RWPE2 (cell line): ENCODE results near the gene CCDC170.

Experiments
- ATAC-seq: fragments of 200-7000 bp; cut with Tn5 transposase; 3 replicates; pipeline ENCODE4 v1.9.1; 2021; ENCODE audit warnings: low read depth
- DNase-seq: peaks from one replicate; pipeline ENCODE4 v3.0.0-alpha.2; 2020; ENCODE audit warnings: low spot score
- H3K27ac ChIP-seq: fragments of 450-650 bp; 2 replicates; pipeline ENCODE4 v1.5.1; 2017; ENCODE audit warnings: mild to moderate bottlenecking; ENCODE audit not compliant: poor library complexity, severe bottlenecking
- H3K27me3 ChIP-seq: fragments of 250-450 bp; sonication (Bioruptor Pico); 2 replicates; pipeline ENCODE4 v1.5.1; 2021; ENCODE audit warnings: mild to moderate bottlenecking, moderate library complexity; ENCODE audit not compliant: insufficient read depth, poor library complexity, severe bottlenecking
- H3K36me3 ChIP-seq: fragments of 250-450 bp; sonication (Bioruptor Pico); 2 replicates; pipeline ENCODE4 v1.5.1; 2020; ENCODE audit warnings: low read depth, mild to moderate bottlenecking, moderate library complexity
- H3K4me1 ChIP-seq: fragments of 250-450 bp; sonication (Bioruptor Pico); 2 replicates; pipeline ENCODE4 v1.5.1; 2021; ENCODE audit warnings: mild to moderate bottlenecking, moderate library complexity; ENCODE audit not compliant: insufficient read depth, poor library complexity, severe bottlenecking
- H3K4me3 ChIP-seq: fragments of 250-450 bp; sonication (Bioruptor Pico); 2 replicates; pipeline ENCODE4 v1.5.1; 2021; ENCODE audit warnings: mild to moderate bottlenecking, moderate library complexity; ENCODE audit not compliant: severe bottlenecking
- H3K9me3 ChIP-seq: fragments of 250-450 bp; sonication (Bioruptor Pico); 2 replicates; pipeline ENCODE4 v1.5.1; 2021; ENCODE audit warnings: mild to moderate bottlenecking, moderate library complexity; ENCODE audit not compliant: severe bottlenecking
- TF ChIP-seq, protein P1 (sequence below): fragments of 450-650 bp; IDR thresholded peaks from one replicate; pipeline ENCODE4 v1.5.1; 2017; ENCODE audit warnings: mild to moderate bottlenecking, moderate library complexity; ENCODE audit not compliant: poor library complexity, severe bottlenecking

The CCDC170 gene

DNA sequence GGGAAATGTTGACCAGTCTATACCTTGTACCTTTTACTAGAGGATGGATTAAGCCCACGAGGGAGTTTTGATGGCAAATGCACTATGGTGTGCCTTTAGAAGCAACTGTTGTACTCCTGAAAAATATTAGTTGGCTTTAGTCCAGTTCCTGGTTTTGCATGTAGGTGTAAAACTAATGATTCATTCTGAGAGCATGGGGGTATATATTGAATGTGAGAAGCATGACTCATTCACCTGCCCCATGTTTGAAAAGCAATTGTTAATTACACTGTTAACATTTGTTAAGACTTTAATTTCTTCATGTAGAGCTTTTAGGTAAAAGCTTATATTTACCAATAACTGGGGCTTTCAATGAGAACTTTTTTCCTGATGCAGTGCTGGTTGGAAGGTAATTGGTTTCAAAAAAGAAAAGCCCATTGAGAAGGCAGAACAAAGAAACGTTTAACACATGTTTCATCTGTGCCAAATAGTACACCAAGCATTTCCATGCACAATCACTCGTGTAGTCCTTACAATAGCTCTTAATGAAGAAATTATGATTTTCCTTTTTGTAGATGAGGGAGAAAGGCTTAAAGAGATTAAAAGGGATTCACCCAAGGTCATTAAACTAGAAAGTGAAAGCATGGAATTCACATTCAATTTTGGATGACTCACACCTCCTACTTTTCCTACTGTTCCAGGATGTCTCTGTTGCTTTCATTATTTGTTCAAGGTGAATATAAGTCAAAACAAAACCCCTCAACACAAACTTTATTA lies 134.1 kb downstream of the CCDC170 start:
- Histone ChIP-seq H3K36me3 (no peaks in the 10 kb centered on the region), H3K27me3 (no peaks in the 10 kb centered on the region), H3K27ac (peak overlapping the region; percentile 50), H3K4me1 (peaks cover 23% of the 10 kb centered on the region), H3K4me3 (no peak overlapping the region), H3K9me3 (no peaks in the 10 kb centered on the region)
- peak; percentile 82 for ATAC-seq
- TF ChIP-seq, protein P1, sequence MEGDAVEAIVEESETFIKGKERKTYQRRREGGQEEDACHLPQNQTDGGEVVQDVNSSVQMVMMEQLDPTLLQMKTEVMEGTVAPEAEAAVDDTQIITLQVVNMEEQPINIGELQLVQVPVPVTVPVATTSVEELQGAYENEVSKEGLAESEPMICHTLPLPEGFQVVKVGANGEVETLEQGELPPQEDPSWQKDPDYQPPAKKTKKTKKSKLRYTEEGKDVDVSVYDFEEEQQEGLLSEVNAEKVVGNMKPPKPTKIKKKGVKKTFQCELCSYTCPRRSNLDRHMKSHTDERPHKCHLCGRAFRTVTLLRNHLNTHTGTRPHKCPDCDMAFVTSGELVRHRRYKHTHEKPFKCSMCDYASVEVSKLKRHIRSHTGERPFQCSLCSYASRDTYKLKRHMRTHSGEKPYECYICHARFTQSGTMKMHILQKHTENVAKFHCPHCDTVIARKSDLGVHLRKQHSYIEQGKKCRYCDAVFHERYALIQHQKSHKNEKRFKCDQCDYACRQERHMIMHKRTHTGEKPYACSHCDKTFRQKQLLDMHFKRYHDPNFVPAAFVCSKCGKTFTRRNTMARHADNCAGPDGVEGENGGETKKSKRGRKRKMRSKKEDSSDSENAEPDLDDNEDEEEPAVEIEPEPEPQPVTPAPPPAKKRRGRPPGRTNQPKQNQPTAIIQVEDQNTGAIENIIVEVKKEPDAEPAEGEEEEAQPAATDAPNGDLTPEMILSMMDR: no peak
- no peak for DNase-seq

DNA sequence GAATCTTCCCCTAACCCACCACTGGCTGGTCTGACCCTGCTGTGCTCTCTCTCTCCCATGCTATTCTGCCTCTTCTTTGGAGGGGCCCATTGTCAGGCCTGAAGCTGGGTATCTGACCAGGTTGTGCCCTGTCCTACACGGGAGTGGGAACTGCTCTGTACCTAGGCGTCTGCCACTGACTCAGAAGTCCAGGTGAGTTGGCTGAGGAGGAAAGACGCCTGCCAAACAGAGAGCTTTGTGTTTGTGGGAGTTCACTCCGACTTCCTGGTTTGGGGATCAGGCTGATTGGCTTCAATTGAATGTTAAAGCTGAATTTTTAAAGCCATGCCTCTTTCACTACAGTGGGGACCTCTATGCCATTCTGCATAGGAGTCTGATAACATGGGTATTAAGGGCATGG lies 136.0 kb downstream of the CCDC170 start:
- Histone ChIP-seq H3K9me3 (no peaks in the 10 kb centered on the region), H3K27ac (no peak overlapping the region), H3K4me1 (peaks cover 23% of the 10 kb centered on the region), H3K36me3 (no peaks in the 10 kb centered on the region), H3K4me3 (no peak overlapping the region), H3K27me3 (no peaks in the 10 kb centered on the region)
- ATAC-seq (peak; percentile 26; the same call in 1 of the 3 replicates), DNase-seq (no peak)
- TF ChIP-seq, protein P1: no peak

DNA sequence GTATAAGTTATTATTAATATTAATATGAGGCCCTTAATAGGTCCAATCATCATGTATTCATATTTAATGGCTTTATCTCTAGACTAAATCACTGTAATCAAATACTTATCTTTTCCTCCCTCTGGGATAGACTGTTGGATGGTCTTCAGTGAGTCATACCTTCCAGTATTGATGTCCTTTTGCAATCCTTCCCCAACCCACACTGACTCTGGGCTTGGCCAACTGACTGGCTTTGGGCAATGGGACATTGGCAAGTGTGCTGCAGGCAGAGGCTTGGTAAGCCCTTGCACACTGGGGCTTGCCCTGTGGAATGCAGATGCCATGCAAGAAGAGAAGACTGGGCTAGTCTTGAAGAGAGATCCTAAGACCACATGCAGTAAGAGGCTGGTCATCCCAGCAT lies 136.6 kb downstream of the CCDC170 start:
- H3K9me3 ChIP-seq: no peaks in the 10 kb centered on the region
- H3K27ac ChIP-seq: no peak overlapping the region
- H3K27me3 ChIP-seq: no peaks in the 10 kb centered on the region
- no peak overlapping the region for H3K4me3 ChIP-seq
- DNase-seq (no peak), ATAC-seq (no peak)
- TF ChIP-seq, protein P1: no peak
- peaks cover 23% of the 10 kb centered on the region for H3K4me1 ChIP-seq
- H3K36me3 ChIP-seq: no peaks in the 10 kb centered on the region

DNA sequence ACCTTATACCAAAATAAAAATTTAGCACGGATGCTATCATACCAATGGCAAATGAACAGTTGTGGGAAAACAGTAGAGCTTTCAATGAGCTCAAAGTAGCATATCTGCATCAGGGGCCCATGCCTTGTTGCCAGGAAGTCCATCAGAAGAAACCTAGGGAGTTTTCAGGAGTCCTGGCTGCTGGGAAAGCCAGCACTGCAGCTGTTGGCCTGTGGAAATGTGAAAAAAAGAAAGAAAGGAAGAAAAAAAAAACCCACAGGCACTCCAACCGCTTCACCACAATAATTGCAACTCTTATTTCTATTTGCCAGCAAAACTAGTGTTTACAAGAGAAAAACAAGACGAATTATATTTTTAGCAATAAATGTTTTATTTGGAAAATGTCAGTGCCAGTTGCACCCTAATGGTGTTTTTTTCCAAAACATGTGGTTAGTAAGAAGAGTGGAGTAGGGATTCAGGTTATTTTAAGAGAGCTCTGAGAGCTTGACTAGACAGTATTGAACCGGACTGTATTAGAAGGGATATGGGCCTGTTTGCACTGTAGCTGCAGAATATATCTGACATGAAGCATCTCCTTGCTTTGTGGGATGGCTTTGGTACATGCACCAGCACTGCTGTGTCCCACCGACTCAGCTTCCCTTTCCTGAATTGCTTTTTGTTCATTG lies 137.3 kb downstream of the CCDC170 start:
- ATAC-seq: no peak
- Histone ChIP-seq H3K4me1 (peaks cover 23% of the 10 kb centered on the region), H3K4me3 (no peak overlapping the region), H3K27me3 (no peaks in the 10 kb centered on the region), H3K9me3 (no peaks in the 10 kb centered on the region), H3K27ac (no peak overlapping the region), H3K36me3 (no peaks in the 10 kb centered on the region)
- TF ChIP-seq, protein P1: no peak
- DNase-seq: no peak
